ENCODE results near the gene SERGEF.

The SERGEF gene

DNA sequence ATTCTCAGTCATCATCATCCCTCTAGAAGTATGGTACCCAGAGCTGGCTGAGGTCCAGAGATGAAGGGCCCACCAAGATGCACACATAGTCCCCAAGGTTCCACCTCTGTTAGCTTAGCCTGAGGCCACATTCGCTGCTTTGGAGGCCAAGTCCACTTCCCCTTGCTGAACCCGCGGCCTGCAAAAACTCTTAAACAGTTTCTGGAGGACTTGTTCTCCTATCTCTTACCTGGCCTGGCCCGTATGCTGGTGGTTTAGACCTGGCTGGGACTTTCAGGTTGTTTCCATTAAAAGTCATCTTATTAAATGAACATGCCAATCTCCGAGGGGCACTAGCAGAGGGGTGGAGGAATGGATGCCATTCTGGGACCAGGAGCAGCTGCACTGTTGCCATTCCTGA lies 213.7 kb downstream of the SERGEF start:
- Histone ChIP-seq H2AFZ (ENCODE audit: low read depth, low read length, severe bottlenecking) (no peak overlapping the region), H3K9me3 (ENCODE audit: insufficient read depth, low read length) (no peaks in the 10 kb centered on the region), H3K36me3 (ENCODE audit: low read length) (no peaks in the 10 kb centered on the region), H3K9me2 (replicated peaks; ENCODE audit: insufficient read depth, low read length) (no peaks in the 10 kb centered on the region), H3K79me2 (ENCODE audit: insufficient read depth, low read length) (no peaks in the 10 kb centered on the region), H3K4me3 (ENCODE audit: insufficient read depth, low read length, poor library complexity, severe bottlenecking) (no peak overlapping the region), H3K27ac (ENCODE audit: low read depth, low read length) (no peak overlapping the region), H3K9ac (ENCODE audit: low read length) (no peak overlapping the region), H3K27me3 (ENCODE audit: low read length) (no peaks in the 10 kb centered on the region), H3K4me2 (ENCODE audit: low read depth, low read length, poor library complexity, severe bottlenecking) (no peak overlapping the region), H4K20me1 (ENCODE audit: low read depth, low read length) (no peaks in the 10 kb centered on the region), H3F3A (ENCODE audit: insufficient read depth) (no peaks in the 10 kb centered on the region)
- no peak for TF ChIP-seq EZH2phosphoT487 (conservative IDR thresholded peaks at IDR 0.05; ENCODE audit: low read length)

DNA sequence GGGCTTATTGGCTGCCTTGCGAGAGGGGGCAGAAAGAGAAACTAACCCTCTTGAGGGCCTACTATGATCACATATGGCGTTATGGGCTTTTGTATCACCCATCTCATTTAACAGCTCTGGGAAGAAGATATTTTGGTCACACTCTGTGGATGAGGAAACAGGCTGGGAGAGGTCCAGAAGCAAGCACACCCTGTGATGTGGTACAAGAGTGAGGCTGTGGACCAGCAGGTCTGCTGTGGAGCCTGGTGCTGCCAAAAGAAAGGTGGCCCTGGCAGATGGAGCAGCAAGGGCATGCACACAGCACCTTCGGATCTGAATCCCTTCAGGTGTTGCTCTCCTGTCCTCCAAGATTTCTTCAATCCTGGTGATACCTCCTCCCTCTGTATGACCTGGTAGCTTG lies 214.1 kb downstream of the SERGEF start:
- TF ChIP-seq EZH2phosphoT487 (conservative IDR thresholded peaks at IDR 0.05; ENCODE audit: low read length) = no peak
- TF ChIP-seq CTCF (IDR thresholded peaks at IDR 0.05; ENCODE audit: insufficient read depth, low read length, poor library complexity, severe bottlenecking) = no peak
- no peaks in the 10 kb centered on the region for H3K36me3 ChIP-seq (ENCODE audit: low read length)
- H3F3A ChIP-seq (ENCODE audit: insufficient read depth) = no peaks in the 10 kb centered on the region
- H3K9me2 ChIP-seq (replicated peaks; ENCODE audit: insufficient read depth, low read length) = no peaks in the 10 kb centered on the region
- no peak overlapping the region for H3K4me3 ChIP-seq (ENCODE audit: insufficient read depth, low read length, poor library complexity, severe bottlenecking)
- H3K27ac ChIP-seq (ENCODE audit: low read depth, low read length) = no peak overlapping the region
- H4K20me1 ChIP-seq (ENCODE audit: low read depth, low read length) = no peaks in the 10 kb centered on the region
- H3K27me3 ChIP-seq (ENCODE audit: low read length) = no peaks in the 10 kb centered on the region
- H2AFZ ChIP-seq (ENCODE audit: low read depth, low read length, severe bottlenecking) = no peak overlapping the region
- H3K9ac ChIP-seq (ENCODE audit: low read length) = no peak overlapping the region
- no peaks in the 10 kb centered on the region for H3K79me2 ChIP-seq (ENCODE audit: insufficient read depth, low read length)
- no peaks in the 10 kb centered on the region for H3K9me3 ChIP-seq (ENCODE audit: insufficient read depth, low read length)
- no peak overlapping the region for H3K4me2 ChIP-seq (ENCODE audit: low read depth, low read length, poor library complexity, severe bottlenecking)

GRCh38 chr11:17798253-17798652 lies 214.6 kb downstream of the SERGEF start:
- no peaks in the 10 kb centered on the region for H3K9me2 ChIP-seq (replicated peaks; ENCODE audit: insufficient read depth, low read length)
- H3K27ac ChIP-seq (ENCODE audit: low read depth, low read length) = no peak overlapping the region
- no peaks in the 10 kb centered on the region for H3K9me3 ChIP-seq (ENCODE audit: insufficient read depth, low read length)
- no peak overlapping the region for H3K4me3 ChIP-seq (ENCODE audit: insufficient read depth, low read length, poor library complexity, severe bottlenecking)
- no peak for TF ChIP-seq EZH2phosphoT487 (conservative IDR thresholded peaks at IDR 0.05; ENCODE audit: low read length)
- TF ChIP-seq CTCF (IDR thresholded peaks at IDR 0.05; ENCODE audit: insufficient read depth, low read length, poor library complexity, severe bottlenecking) = no peak
- no peaks in the 10 kb centered on the region for H4K20me1 ChIP-seq (ENCODE audit: low read depth, low read length)
- H3F3A ChIP-seq (ENCODE audit: insufficient read depth) = no peaks in the 10 kb centered on the region
- H3K79me2 ChIP-seq (ENCODE audit: insufficient read depth, low read length) = no peaks in the 10 kb centered on the region
- no peak overlapping the region for H2AFZ ChIP-seq (ENCODE audit: low read depth, low read length, severe bottlenecking)
- no peak overlapping the region for H3K4me2 ChIP-seq (ENCODE audit: low read depth, low read length, poor library complexity, severe bottlenecking)
- no peak overlapping the region for H3K9ac ChIP-seq (ENCODE audit: low read length)
- H3K36me3 ChIP-seq (ENCODE audit: low read length) = no peaks in the 10 kb centered on the region
- H3K27me3 ChIP-seq (ENCODE audit: low read length) = no peaks in the 10 kb centered on the region

DNA sequence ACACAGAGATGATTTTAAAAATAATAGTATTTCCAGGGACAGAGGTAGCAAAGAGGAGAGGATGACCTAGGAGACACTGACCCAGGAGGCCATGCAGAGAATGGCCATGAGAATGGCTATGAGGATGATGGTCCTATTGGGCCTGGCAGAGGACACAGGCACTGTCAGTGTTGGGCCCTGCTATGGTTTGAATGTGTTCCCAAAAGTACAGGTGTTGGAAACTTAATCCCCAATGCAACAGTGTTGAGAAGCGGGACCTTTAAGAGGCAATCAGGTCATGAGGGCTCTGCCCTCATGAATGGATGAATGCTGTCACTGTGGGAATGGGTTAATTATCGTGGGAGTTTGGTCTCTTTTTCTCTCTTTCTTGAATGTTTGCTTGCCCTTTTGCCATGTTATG lies 216.7 kb downstream of the SERGEF start:
- TF ChIP-seq EZH2phosphoT487 (conservative IDR thresholded peaks at IDR 0.05; ENCODE audit: low read length) (no peak), CTCF (IDR thresholded peaks at IDR 0.05; ENCODE audit: insufficient read depth, low read length, poor library complexity, severe bottlenecking) (no peak)
- Histone ChIP-seq H3K36me3 (ENCODE audit: low read length) (no peaks in the 10 kb centered on the region), H3K9me3 (ENCODE audit: insufficient read depth, low read length) (no peaks in the 10 kb centered on the region), H3K4me3 (ENCODE audit: insufficient read depth, low read length, poor library complexity, severe bottlenecking) (no peak overlapping the region), H3K9me2 (replicated peaks; ENCODE audit: insufficient read depth, low read length) (no peaks in the 10 kb centered on the region), H4K20me1 (ENCODE audit: low read depth, low read length) (no peaks in the 10 kb centered on the region), H3K9ac (ENCODE audit: low read length) (no peak overlapping the region), H3K27me3 (ENCODE audit: low read length) (no peaks in the 10 kb centered on the region), H3K27ac (ENCODE audit: low read depth, low read length) (no peak overlapping the region), H3K4me2 (ENCODE audit: low read depth, low read length, poor library complexity, severe bottlenecking) (no peak overlapping the region), H3F3A (ENCODE audit: insufficient read depth) (no peaks in the 10 kb centered on the region), H2AFZ (ENCODE audit: low read depth, low read length, severe bottlenecking) (no peak overlapping the region), H3K79me2 (ENCODE audit: insufficient read depth, low read length) (no peaks in the 10 kb centered on the region)
